Measurements from ENCODE around the gene PDE6D. TPM values are rescaled to one million over a fixed set of nuclear protein-coding genes. Genes with fewer than 3 reads are reported as not detected.
"Not testable (repeated sequence)": the region's sequence is repeated elsewhere in the genome, so short reads cannot be mapped to it uniquely, and the experiment has no call there.

The PDE6D gene
- total RNA-seq, 1 experiment from 2014 or later: 30.4 TPM

DNA sequence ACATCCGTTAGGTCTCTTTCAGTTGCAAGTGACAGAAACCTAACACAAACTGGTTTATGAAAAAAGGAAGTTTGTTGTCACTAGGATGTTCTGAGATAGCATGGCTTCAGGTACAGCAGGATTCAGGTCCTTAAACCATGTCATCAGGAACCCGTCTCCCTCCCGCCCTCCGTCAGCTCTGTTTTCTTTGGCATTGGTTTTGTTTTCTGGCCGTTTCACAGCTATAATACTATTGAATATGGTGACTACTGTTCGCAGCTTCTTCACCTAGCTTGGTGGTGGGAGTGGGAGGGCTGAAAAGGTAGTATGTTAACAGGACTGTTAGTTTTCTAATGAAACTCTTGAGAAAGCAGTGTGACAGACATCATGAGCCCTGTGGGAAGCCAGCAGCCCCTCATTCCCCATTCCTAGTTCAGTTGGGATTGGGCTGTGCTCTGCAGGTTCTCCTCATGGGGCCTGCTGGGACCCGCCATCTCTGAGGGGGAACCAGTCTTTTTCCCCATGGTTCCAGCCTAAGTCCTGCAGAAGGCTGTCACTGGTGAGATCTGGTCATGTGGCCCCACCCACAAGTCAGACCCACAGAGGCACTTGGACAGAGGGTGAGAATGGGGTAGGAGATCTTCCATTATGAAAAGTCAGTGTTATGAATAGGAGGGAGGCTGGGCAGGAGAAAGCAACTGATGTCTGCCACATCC is 60.6 kb downstream of the PDE6D start:
- no peak for DNase-seq (ENCODE audit: low read depth)

DNA sequence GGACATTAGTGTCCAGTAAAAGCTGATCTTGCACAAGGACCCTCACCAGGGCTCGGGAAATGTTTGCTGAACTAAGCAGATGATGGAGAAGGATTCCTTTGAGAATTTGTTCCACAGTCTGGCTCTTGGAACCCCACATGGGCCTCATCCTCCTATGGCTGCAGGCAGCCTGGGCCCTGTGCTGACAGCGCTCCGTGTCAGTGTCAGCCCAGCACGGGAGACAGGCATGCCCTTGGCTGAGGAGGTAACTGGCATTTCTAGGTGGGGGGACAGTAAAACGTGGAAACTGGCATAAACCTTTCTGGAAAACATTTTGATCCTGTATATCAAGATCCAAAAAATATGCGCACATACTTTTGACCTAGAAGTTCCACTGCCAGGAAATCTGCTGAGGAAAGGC is 62.3 kb downstream of the PDE6D start:
- DNase-seq (ENCODE audit: low read depth): no peak

- no peak for DNase-seq (ENCODE audit: low read depth)
Observed at GRCh38 chr2:231717281-231718171, 63.6 kb downstream of the PDE6D start.

DNA sequence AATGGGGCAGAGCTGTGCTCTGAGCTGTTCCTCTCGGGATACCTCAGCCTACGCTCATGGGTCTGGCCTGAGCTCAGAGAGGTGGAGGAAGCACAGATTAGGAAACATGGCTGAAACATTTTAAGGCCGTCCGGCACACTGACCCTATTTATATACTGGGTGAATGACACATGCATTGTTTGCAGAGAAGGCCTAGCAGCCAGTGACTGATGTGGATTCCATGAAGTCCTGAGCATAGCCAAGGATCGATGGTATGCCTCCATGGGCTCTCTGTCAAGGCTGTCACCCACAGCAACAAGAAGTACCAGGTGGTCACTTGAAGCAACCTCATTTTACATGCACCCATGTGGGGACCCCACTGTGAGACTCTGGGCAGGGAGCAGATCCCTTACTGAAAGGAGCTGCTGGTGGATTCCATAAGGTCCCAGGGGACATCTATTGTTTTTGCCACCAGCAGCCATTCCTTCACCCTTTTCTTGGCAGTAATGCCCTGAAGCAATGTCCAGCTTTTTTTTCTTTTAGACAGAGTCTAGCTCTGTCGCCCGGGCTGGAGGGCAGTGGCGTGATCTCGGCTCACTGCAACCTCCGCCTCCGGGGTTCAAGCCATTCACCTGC is 64.3 kb downstream of the PDE6D start:
- no peak for DNase-seq (ENCODE audit: low read depth)

DNA sequence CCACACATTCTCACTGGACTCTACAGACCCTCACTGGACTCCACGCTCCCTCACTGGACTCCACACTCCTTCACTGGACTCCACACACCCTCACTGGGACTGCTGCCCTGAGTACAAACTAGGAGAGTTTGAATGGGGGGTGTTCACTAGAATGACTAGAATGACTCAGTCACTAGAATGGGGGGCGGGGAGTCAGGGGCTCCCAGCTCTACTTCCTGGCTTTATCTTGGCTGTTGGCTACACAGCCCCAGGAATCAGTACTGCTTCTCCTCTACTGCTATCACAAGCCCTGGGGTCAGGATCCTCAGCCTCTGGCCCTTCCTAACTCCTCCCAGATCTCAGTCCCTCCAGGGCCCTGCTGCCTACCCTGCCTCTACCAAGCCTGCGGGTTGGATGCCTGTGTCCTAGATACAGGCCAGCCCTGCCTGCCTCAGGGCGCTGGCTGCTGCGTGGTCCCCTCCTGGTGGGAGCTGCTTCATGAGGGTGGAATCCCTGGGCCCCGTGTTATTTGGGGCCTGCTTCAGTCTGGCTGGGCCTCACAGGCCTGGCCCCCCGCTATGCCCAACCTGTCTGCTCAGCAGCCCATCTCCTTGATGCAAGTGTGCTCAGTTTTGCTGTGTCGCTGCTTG is 65.0 kb downstream of the PDE6D start:
- DNase-seq (ENCODE audit: low read depth): no peak

GRCh38 chr2:231715499-231715837 is 65.6 kb downstream of the PDE6D start:
- DNase-seq (ENCODE audit: low read depth): no peak

GRCh38 chr2:231714639-231715498 is 66.2 kb downstream of the PDE6D start:
- DNase-seq (ENCODE audit: low read depth): peak; percentile 43

- peak; percentile 84 for DNase-seq (ENCODE audit: low read depth)
Observed at GRCh38 chr2:231713730-231714638, 67.1 kb downstream of the PDE6D start.

DNA sequence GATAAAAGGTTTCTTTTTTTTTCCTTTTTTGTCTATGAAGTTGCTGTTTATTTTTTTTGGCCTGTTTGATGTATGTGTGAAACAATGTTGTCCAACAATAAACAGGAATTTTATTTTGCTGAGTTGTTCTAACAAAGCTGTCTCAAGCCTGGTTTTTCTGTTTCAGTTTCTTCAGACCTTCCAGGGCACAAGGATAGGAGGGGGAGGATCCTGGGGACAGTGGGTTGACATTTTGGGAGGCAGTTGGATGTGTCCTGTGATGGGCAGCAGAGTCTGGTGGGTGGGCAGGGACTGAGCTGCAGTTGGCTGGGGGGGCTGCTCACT is 67.7 kb downstream of the PDE6D start:
- DNase-seq (ENCODE audit: low read depth): not testable (repeated sequence)

DNA sequence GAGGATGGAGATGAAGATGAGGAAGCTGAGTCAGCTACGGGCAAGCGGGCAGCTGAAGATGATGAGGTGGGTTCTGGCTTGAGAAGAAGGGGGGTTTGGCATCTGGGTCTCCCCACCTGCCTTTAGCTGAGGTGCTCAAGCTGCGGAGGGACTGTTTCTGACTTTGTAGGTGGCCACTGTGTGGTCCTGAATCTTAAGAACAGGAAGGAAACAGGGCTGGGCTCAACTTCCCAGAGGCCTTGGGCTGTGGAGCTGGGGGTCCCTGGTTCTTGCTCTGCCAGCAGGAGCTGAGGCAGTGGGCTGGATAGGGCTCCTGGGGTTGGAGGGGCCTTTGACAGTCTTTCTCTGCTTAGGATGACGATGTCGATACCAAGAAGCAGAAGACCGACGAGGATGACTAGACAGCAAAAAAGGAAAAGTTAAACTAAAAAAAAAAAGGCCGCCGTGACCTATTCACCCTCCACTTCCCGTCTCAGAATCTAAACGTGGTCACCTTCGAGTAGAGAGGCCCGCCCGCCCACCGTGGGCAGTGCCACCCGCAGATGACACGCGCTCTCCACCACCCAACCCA is 68.5 kb downstream of the PDE6D start:
- not testable (repeated sequence) for DNase-seq (ENCODE audit: low read depth)

DNA sequence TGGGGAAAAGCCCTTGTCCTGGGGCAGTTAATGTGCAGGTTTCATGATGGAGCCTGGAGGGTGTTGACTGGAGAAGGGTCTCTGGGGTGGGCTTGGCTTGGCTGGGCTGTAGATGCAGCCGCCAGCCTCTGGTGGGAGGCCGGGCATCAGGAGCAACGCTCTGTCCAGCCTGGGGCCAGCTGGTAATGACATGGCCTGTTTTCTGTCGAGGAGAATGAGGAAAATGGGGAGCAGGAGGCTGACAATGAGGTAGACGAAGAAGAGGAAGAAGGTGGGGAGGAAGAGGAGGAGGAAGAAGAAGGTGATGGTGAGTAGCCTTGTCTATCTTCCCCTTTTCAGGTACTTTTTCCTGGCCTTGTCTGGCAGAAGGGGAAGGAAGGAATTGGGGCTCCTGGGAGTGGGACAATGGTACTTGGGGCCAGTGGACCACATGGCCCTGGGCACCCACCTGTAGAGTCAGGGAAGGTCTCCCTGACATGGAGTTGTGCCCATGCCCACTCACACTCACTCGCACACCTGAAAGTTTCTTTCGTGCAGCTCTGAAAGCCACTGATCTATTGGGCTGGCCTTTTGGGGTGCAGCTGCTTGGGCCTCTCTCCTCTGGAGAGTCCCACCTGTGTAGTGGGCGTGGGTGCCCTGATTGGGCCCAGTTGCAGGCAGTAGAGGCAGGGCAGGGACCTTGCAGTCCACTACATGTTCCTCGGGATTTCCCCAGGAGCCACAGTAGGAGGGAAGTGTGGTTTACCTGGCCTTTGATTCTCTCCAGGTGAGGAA is 69.2 kb downstream of the PDE6D start:
- no peak for DNase-seq (ENCODE audit: low read depth)

DNA sequence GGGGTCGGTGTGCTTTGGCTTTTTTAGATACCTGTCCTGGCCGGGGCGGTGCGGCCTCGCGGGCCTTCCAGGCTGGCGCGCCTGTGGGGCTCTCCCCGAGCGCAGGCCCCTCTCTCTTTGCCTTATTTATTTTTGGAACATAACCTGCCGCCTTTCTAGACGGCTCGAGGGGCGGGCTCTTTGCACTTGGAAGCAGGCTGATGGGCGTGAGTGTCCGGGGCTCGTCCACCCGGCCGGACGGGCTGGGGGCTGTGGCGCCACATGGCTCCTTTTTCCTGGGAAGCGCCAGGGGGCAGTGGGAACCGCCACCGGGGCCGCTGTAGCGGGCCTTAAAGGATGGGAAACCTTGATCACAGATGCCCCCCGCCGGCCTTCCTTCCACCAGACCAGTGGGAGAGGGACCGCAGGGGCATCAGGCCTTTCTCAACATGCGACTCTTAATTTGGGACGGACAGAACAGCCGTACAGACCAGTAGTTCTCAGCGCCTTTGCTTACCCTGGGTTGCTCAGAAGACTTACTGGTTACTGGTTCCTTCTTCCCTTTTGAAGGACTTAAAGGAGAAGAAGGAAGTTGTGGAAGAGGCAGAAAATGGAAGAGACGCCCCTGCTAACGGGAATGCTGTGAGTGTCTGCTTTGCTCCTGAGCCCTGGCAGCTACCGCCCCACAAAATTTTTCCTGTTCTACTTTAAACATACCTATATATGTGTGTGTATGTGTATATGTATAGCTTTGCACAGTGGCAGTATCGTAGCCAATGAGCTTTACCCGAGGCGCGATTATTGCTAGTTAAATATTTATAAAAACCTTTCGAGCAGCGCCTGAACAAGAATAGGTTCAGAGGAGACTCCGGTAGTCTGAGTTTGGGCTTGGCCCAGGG is 70.0 kb downstream of the PDE6D start:
- no peak for DNase-seq (ENCODE audit: low read depth)

DNA sequence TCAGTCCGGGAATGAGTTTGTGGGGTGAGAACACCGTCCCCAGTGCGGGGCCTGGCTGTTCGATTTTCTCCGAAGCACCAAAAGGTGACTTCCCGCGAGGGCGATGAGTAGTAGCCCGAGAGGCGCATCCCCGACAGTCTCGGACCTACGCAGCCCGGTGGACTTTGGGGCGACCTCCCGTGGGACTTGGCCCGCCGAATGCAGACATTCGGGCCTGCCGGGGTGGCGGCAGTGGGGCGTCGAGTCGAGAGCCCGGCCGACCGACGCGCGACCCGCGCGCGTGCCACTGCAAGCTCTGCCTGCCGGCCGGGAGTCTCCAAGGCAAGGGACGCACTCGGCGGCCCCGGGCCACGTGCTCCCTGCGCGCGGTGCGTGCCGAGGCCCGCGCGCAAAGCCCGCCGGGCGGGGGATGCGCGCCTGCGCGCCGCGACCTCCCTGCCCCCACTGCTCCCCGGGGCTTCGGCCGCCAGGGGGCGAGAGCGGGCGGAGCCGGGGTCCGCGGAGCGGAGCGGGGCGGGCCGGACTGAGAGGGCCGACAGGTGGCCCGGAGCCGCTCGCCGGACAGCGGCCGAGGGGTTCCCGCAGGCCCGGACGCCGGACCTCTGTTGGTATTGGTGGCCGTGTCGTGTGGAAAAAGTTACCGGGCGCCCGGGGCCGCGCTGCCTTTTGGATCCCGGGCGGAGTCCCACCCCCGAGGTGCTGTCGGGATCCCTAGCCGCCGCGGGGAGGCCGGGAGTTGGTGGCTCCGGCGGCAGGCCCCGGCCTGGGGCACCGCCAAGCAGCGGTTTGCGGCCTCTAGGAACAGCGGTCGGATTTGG is 70.9 kb downstream of the PDE6D start:
- peak; percentile 85 for DNase-seq (ENCODE audit: low read depth)

DNA sequence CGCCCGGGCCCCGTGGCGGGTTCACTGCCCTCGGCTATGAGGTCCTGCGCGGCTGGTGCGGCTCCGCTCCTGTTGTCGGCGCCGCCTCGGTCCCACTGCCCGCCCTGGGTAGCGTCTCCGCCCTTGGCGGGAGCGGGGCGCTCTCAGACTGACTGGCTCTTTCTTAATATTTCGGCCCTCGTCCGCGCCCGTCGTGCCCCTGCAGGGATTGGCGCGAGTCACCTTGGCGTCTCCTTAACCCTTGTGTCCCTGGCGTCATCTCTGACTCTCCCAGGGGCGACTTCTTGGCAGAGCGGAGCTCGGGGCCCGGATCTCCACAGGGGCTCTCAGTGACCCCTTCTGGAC is 71.5 kb downstream of the PDE6D start:
- DNase-seq (ENCODE audit: low read depth): peak; percentile 41

- peak; percentile 47 for DNase-seq (ENCODE audit: low read depth)
Observed at GRCh38 chr2:231708773-231709635, 72.1 kb downstream of the PDE6D start.

Measured in LHCN-M2 (cell line).